ENCODE measurements around the gene CHST11.

CHST11 gene

GRCh38 chr12:104730763-104731162 lies 274.0 kb downstream of the CHST11 start:
- DNase-seq (ENCODE audit: low read depth): no peak
- TF ChIP-seq CTCF (conservative IDR thresholded peaks at IDR 0.05; ENCODE audit: low read length): no peak
- H3K4me3 ChIP-seq (ENCODE audit: low read length): no peak overlapping the region

DNA sequence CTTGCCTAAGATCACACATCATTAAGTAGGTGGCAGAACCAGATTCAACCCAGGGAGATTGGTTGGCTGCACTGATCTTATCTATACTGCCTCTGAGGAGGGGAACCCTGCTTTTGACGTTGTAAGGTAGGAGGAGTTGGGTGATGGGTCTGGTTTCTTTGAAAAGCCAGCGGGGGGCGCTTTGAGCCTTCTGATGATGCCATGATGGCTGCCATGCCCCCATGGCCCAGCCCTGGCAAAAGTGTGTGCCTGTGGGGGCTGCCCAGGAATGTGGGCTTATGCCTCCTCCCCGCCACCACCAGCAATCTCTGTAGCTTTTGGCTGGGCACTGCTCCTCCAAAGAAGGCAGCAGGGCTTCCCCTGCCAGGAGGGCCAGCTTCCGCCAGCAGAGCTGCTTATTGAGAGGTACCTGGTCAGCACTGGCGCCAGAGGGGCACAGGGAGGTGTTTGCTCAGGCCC lies 277.0 kb downstream of the CHST11 start:
- DNase-seq (ENCODE audit: low read depth): no peak
- H3K4me3 ChIP-seq (ENCODE audit: low read length): no peak overlapping the region
- TF ChIP-seq CTCF (conservative IDR thresholded peaks at IDR 0.05; ENCODE audit: low read length): no peak

DNA sequence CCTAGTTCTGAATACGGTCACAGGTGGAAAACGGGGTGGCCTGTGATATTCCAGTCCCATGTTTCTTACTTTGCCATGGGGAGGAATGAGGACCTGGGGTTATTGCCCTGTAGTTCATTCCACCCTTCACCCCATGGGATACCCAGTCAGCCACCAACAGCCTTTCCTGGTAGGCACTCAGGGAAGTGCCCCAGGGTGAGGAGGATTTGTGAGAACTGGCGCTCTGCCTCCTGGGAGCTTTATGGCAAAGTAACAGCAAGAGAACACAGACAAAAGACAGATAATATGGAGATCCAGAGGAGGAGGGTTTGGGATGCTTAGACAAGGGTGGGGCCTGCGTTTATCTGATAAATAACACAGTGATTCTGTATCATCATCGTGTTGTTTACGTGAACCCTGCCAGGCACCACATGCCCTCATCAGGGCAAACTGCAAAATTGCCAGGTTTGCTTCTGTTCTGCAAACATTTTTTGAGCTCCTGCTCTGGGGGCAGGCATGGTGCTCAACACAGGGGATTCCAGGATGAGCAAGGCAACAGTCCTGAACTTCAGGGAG lies 277.9 kb downstream of the CHST11 start:
- H3K4me3 ChIP-seq (ENCODE audit: low read length): no peak overlapping the region
- no peak for DNase-seq (ENCODE audit: low read depth)
- no peak for TF ChIP-seq CTCF (conservative IDR thresholded peaks at IDR 0.05; ENCODE audit: low read length)

DNA sequence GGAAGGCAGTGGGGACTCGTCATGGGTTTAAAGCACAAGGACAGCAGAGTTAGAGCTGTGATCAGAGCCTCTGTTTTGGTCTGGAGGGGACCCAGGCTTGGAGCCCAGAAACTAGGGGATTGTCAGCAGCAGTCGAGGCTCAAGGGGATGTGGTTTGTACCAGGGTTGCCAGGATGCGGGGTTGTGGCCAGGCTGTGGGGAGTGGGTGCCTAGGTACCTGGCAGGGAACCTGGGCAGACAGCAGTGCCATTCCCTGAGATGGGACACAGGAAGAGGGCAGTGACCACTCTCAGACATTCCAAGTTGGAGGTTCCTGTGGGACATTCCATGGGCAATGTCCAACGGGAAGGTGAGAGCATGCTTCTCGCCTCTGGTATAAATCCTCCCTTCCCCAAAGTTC lies 279.1 kb downstream of the CHST11 start:
- H3K4me3 ChIP-seq (ENCODE audit: low read length): no peak overlapping the region
- no peak for DNase-seq (ENCODE audit: low read depth)
- no peak for TF ChIP-seq CTCF (conservative IDR thresholded peaks at IDR 0.05; ENCODE audit: low read length)

DNA sequence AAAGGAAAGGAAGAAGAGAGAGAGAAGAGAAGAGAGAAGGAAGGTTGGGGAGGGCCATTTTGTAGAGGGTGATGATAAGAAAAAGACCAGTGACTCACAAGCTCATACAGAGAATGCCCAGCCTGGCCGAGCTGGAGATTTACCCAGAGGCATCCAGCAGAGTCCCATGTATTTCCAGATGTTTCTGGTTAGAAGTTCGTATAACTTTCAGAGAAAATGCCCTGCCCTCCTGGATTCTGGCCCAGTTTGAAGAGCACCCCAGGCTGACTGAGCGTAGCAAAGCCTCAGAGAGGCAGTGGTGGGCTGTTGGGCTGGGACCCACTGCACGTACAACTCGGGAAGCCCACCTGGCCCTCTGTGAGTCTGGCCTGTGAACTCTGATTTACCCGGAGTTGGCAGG lies 279.6 kb downstream of the CHST11 start:
- DNase-seq (ENCODE audit: low read depth): peak; percentile 93
- TF ChIP-seq CTCF (conservative IDR thresholded peaks at IDR 0.05; ENCODE audit: low read length): peak; percentile 16

GRCh38 chr12:104737113-104737512 lies 280.4 kb downstream of the CHST11 start:
- no peak for TF ChIP-seq CTCF (conservative IDR thresholded peaks at IDR 0.05; ENCODE audit: low read length)
- H3K4me3 ChIP-seq (ENCODE audit: low read length): no peak overlapping the region
- no peak for DNase-seq (ENCODE audit: low read depth)

More for the DNA sequence above, 279.6 kb downstream of the CHST11 start:
- no peak overlapping the region for H3K4me3 ChIP-seq (ENCODE audit: low read length)

DNA sequence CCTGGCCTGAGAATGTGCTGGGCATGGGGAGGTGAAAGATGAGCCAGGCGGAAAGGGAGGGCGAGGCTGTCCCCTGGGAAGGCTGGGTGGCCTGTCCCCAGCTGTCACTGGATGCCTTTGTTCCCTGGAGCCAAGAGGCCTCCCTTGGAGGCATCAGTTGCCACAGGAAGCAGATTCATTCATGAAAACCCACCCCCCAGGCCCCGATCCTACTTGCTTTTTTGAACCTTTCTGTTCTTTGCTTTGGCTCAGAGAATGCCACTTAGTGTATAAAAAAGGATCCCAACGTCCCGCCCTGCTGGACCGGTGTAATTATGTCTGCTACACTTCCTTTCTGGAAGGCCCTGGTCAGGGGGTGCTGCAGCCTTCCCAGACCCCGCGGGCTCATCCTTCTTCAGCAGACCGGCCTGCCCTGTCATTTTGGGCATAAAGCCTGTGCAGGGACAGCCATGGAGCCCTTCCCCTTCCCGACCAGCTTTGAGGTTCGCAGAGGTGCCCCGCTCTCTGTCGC lies 281.1 kb downstream of the CHST11 start:
- no peak for TF ChIP-seq CTCF (conservative IDR thresholded peaks at IDR 0.05; ENCODE audit: low read length)
- no peak for DNase-seq (ENCODE audit: low read depth)
- H3K4me3 ChIP-seq (ENCODE audit: low read length): no peak overlapping the region

Measured in AG10803 (cell line).